ENCODE results near the gene PKN3.
"Not testable (repeated sequence)": the region's sequence is repeated elsewhere in the genome, so short reads cannot be mapped to it uniquely, and the experiment has no call there.

PKN3 gene

DNA sequence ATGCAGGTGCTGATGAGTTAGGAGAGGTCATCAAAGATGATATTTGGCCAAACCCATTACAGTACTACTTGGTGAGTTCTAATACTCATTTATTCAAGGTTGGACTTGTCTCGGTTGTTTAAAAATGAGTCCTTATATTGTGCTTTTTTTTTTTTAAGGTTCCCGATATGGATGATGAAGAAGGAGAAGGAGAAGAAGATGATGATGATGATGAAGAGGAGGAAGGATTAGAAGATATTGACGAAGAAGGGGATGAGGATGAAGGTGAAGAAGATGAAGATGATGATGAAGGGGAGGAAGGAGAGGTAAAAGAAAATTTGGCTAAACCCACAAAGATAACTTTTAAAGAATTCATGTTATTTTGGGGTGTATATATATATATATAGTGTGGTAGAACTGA is 8.6 kb upstream of the PKN3 start:
- DNase-seq (ENCODE audit: low spot score), result not testable (repeated sequence)

DNA sequence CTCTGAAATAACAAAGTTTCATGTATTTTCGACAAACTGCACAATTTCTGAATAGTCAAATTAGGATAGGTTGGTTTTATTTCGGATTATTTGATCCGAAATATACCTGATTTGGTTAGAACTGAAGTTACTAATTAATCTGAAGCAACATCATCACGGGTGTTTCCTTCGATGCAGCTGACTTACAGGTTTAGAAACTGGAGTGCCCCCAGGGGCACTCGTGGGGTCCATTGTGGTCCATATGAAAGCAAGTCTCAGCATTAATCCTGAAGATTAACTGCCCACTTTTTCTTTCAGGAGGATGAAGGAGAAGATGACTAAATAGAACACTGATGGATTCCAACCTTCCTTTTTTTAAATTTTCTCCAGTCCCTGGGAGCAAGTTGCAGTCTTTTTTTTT is 8.0 kb upstream of the PKN3 start:
- no peak for DNase-seq (ENCODE audit: low spot score)

DNA sequence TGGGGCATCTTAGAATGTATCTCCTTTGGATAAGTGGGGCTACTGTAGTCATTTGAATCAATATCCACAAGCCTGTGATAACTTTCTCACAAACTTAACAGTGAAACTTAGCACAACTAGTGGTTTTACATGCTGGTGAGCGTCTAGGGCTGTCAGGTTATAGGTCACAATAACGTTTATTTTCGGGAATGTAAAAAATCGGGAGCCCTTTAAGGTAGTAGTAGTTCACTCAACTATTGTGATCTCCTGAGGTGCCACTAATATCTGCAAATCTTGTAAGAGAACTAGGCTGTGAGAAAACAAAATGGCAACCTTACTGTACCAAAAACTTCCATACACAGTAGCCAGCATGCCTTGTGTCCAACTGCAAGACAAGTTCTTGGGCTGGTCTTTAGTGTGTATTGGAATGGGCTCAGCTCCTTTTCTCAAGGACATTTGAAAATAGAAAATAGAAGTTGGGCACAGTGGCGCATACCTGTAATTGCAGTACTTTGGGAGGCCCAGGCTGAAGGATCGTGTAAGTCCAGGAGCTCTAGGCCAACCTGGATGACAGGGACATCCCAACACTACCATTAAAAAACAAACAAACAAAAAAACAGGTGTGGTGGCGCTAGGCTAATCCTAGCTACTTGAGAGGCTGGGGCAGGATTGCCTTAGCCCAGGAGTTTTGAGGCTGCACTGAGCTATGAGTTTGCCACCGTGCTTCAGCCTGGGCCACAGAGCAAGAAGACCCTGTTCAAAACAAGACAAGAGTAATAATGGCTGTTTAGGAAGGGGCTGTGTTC is 5.2 kb upstream of the PKN3 start:
- DNase-seq (ENCODE audit: low spot score), result no peak

DNA sequence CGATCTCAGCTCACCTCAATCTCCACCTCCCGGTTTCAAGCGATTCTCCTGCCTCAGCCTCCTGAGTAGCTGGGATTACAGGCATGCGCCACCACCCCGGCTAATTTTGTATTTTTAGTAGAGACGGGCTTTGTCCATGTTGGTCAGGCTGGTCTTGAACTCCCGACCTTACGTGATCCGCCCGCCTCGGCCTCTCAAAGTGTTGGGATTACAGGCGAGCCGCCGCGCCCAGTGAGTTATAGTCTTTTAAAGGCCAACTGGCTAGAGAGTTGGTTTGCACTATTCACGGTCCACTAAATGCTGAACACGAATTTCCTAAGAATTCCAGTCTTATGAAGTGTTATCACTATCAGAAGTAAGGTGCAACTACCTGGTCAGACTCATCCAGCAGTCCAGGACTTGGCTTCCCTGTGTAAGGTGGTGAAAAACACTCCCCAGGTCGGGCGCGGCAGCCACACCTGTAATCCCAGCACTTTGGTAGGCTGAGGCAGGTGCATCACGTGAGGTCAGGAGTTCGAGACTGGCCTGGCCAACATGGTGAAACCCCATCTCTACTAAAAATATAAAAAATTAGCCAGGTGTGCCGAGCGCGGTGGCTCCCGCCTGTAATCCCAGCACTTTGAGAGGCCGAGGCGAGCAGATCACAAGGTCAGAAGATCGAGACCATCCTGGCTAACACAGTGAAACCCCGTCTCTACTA is 3.1 kb upstream of the PKN3 start:
- DNase-seq (ENCODE audit: low spot score), result not testable (repeated sequence)

DNA sequence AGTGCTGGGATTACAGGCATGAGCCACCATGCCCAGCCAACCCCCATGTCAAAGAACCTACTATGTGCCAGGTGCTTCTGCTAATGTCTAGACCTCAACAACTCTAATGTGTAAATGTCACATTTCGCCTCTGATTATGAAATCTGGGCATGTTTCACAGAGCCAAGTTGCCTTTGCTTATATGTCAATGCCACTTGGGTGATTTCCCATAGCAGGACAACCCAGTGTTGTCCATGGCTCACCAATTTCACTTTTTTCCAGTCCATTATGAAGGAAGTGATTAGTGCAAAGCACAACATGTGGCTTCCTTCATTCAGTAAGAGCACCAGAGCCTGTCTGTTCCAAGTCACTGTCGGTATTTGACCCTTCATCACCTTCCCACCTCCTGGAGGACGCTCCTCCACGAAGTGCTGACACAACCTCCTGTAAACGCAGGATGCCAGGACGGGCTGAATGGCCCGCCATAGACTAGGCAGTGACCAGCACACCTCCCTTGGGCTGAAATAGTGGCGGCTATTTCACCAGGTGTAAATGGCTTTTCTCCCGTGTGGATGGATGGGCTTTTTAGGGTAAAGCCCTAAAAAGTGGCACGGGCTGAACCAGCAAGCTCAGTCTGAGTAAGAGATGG is 962 bp upstream of the PKN3 start:
- no peak for DNase-seq (ENCODE audit: low spot score)

DNA sequence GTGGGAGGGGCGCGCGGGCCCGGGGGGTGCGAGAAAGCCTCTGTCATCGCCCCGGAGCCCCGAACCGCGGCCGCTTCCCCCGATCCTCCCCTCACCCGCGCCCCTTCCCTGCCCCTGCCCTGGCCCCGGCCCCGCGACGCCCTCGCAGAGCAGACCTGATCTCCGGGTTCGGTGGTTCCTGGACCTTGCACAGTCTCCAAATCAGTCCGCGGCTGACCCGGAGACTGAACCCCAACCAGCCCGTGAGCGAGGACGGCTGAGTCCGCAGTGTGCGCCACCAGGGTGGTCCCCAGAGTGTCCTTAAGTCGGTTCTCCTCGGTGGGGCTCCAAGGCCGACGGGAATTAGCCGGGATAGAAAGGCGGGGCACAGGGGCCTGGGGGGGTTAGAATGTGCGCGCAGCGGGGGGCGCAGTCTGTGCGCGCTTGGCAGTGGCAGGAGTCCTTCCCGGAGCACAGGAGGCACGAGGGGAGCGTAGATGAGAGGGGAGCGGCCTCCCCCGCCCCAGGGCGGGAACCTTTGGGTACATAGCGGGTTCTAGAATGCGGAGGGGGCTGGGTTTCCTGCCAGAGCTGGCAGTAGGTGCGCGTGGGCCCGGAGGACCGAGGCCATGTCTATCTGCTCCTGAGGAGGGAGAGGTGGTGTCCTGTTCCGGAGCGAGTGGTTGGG is 779 bp downstream of the PKN3 start:
- DNase-seq (ENCODE audit: low spot score), result no peak

DNA sequence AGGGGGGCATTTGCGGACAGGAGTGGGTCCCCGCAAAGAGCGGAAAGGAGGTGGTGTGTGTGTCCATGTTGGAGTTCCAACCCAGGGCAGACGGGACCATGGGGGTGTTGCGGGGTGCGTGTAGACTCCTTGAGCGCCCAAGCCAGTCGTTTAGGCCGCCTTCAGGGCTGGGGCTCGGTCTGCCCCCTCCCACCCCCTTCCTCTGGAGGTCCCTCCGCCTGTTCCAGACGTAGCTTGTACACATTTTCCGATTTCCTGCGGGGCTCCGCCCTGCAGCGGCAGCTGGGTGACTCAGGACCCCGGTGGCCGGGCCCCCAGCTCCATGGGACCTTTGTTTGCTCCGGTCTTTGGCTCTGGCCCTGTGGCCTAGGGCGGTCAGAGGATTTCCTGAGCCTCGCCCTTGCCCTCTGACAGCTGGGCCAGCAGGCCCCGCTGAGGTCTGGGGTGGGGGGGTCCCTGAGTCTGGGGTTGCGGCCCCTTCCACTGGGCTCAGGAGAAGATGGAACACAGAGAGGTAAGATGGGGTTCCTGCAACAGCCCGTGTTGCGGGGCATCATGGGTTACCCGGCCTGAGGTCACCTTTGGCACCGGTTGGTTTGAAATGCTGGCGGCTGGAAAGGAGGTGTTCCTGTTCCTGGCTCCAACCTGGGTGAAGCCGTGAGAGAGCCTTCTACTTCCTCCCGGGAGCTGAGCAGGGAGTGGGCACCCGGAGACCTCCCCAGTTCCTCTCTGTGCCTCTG is 1.5 kb downstream of the PKN3 start:
- no peak for DNase-seq (ENCODE audit: low spot score)

DNA sequence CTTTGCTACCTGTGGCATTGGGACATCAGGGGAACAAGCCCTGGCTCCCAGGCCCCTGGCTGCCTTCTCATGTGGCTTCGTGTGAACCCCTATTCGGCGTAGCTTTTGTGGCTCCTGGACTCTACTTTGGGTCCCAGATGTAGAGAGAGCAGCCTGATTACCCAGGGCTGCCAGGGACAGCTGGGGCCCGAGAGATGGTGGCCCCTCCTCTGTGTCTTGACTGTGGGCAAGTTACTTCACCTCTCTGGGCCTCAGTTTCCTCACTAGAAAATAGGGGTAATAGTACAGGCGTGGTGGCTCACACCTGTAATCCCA is 2.0 kb downstream of the PKN3 start:
- DNase-seq (ENCODE audit: low spot score), result no peak

DNA sequence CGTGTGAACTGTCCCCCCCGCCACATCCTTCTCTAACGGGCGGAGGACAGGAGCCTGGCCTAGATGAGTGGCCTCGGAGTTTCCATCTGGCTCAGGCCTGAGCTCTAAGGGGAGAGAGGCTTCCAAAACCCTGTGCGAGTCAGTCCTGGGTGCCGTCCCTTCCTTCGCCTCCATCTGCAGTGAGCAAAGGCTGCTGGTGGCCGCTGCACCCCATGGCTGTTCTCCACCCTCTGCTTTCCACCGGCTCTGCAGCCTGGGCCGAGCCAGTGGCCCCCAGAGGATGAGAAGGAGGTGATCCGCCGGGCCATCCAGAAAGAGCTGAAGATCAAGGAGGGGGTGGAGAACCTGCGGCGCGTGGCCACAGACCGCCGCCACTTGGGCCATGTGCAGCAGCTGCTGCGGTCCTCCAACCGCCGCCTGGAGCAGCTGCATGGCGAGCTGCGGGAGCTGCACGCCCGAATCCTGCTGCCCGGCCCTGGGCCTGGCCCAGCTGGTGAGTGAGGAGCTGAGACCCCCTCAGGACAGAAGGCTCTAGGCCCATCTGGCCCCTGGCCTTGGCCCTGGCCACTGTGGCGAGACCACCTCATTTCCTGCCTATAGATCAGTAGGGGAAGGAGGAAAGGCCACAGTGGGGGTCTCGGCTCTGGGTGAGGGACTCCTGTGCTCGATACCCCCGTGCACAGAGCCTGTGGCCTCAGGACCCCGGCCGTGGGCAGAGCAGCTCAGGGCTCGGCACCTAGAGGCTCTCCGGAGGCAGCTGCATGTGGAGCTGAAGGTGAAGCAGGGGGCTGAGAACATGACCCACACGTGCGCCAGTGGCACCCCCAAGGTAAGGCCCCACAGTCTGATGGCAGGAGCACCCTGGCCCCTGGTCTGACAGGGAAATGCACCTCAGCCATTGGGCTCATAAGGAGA is 3.0 kb downstream of the PKN3 start:
- DNase-seq (ENCODE audit: low spot score), result no peak

DNA sequence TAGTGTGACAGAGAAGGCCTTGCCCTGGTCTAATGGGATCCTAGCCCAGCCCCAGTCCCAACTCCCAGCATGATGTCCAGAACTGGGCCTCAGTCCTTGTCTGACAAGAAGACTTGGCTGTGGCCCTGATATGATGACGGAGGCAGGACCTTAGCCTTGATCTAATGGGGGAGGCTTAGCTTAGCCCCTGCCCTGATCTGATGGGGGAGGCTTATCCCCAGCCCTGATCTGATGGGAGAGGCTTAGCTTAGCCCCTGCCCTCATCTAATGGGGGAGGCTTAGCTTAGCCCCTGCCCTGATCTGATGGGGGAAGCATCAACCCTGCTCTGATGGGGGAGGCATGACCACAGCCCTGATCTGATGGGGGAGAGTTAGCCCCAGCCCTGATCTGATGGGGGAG is 3.7 kb downstream of the PKN3 start:
- no peak for DNase-seq (ENCODE audit: low spot score)

DNA sequence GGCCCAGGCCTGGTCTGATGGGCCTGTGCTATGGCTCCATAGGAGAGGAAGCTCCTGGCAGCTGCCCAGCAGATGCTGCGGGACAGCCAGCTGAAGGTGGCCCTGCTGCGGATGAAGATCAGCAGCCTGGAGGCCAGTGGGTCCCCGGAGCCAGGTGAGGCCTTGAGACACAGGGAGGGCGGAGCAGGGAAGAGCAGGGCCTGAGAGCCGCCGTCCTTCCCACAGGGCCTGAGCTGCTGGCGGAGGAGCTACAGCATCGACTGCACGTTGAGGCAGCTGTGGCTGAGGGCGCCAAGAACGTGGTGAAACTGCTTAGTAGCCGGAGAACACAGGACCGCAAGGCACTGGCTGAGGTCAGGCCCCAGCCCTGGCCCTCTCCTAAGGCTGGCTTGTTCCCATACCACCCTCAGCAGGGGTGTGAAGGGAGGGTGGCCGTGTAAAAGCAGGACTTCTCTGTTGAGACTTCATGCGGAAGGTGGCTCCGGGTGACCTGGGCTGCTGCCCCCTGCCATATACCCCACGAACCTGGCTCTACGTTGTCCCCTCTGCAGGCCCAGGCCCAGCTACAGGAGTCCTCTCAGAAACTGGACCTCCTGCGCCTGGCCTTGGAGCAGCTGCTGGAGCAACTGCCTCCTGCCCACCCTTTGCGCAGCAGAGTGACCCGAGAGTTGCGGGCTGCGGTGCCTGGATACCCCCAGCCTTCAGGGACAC is 4.5 kb downstream of the PKN3 start:
- DNase-seq (ENCODE audit: low spot score), result no peak

DNA sequence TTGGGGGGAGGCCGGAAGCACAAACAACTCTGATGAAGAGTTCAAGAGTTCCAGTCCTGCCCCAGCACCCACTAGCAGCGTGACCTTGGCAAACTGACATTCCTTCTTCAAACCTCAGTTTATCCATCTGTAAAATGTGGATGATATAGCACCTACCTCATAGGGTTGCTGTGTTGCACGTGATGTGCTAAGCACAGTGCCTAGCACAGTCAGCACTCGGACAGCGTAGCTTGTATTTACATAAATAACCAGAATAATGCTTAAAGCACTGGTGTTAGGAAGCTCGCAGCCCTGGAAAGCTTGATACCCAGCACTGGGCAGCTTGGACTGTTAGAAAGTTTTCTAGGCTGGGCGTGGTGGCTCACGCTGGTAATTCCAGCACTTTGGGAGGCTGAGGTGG is 5.1 kb downstream of the PKN3 start:
- no peak for DNase-seq (ENCODE audit: low spot score)

DNA sequence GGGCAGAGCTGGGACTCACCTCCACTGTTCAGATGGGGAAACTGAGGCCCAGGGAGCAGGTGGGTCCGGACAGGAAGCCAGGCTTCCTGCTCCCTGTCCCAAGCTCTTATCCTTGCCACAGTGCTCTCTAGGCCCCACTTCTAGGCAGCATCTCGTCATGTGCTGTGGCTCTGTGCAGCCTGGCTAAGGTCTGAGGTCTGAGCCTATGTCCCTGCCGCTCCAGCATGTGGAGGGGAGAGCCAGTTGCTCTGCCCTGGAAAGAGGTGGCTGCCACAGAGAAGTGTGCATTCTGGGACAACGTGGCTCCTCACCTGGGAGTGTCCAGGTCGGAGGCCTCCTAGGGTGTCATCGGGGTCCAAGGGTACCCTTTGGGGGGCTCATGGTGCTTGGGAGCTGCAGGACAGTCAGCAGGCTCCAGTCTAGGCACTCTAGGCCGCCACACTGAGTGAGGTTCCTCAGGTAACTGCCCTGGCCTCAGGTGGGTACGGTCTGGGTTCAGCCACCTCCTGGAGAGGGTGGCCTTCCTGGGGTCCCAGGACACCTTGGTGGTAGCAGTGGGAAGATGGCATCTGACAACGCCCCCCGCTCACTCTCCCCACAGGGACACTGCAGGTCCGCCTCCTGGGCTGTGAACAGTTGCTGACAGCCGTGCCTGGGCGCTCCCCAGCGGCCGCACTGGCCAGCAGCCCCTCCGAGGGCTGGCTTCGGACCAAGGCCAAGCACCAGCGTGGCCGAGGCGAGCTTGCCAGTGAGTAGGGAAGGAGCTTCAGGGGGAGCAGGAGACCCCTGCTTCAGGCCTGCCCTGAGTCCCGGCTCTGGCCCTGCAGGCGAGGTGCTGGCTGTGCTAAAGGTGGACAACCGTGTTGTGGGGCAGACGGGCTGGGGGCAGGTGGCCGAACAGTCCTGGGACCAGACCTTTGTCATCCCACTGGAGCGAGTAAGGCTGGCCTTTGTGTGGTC is 10.4 kb downstream of the PKN3 start:
- no peak for DNase-seq (ENCODE audit: low spot score)

DNA sequence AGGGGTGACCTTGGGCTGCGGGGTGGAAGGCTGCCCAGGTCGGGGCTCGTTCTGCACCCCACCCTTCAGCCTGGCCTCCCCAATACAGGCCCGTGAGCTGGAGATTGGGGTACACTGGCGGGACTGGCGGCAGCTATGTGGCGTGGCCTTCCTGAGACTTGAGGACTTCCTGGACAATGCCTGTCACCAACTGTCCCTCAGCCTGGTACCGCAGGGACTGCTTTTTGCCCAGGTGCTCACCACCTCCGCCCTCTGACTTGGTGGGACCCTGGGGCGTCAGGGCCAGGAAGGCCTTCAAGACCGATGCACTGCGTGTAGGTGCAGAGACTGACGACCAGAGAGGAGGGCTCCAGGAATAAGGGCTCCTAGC is 11.1 kb downstream of the PKN3 start:
- DNase-seq (ENCODE audit: low spot score), result no peak

DNA sequence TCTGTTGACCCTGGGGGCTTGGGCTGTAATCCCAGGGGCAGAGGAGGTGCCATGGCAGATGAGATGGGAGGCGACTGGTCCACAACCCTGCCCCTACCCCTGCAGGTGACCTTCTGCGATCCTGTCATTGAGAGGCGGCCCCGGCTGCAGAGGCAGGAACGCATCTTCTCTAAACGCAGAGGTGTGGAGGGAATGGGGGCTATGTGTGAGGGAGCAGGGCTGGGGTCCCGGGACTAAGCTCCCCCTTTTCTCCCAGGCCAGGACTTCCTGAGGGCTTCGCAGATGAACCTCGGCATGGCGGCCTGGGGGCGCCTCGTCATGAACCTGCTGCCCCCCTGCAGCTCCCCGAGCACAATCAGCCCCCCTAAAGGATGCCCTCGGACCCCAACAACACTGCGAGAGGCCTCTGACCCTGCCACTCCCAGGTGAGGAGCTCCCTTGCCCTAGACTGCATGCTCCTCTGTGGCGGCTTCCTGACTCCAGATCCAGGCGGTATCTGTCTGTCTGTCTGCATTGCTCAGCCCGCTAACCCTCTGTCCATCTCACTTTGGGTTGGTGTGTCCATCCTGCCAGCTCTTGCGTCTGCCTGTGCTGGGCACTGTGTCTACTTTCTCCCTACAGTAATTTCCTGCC is 11.8 kb downstream of the PKN3 start:
- no peak for DNase-seq (ENCODE audit: low spot score)

DNA sequence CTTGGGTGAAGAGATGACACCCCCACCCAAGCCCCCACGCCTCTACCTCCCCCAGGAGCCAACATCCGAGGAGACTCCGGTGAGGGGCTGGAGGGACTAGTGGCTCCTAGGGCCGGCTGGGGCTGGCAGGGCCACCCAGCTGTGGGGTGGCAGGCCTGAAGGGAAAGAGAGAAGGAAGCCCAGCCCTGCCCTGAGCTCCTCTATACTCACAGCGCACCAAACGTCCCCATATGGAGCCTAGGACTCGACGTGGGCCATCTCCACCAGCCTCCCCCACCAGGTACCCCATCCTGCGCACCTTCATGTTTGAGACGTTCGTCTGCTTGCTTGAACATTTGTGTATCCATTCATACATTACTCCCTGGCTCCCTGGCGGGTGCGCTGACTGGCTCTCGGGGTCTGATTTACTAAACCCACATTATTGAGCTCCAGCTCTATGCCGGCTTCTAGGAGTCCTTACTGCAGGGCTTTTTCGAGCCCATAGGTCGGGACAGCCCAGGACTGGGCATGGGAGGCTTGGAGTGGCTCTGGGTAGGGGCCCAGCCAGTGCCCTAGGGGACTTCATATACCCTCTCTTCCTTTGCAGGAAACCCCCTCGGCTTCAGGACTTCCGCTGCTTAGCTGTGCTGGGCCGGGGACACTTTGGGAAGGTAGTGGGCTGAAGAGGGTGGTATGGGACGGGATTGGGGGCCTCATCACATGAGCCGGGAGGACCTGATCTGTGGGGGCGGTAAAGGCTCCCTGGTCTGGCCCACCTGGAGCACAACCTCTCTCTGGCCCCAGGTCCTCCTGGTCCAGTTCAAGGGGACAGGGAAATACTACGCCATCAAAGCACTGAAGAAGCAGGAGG is 12.5 kb downstream of the PKN3 start:
- DNase-seq (ENCODE audit: low spot score), result no peak

DNA sequence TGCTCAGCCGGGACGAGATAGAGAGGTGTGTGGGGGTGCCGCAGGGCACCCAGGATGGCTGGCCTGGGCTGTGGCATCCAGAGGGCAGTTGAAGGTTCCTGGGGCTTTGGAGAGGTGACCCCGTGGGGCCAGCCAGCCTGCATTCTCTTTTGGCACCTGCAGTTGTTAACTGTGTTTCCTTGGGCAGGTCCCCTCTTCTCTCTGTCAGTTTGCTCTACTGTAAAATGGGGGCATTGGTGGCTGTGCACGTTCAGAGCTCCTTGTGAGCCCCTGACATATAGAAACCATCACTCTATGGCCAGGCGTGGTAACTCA is 13.1 kb downstream of the PKN3 start:
- DNase-seq (ENCODE audit: low spot score), result no peak

DNA sequence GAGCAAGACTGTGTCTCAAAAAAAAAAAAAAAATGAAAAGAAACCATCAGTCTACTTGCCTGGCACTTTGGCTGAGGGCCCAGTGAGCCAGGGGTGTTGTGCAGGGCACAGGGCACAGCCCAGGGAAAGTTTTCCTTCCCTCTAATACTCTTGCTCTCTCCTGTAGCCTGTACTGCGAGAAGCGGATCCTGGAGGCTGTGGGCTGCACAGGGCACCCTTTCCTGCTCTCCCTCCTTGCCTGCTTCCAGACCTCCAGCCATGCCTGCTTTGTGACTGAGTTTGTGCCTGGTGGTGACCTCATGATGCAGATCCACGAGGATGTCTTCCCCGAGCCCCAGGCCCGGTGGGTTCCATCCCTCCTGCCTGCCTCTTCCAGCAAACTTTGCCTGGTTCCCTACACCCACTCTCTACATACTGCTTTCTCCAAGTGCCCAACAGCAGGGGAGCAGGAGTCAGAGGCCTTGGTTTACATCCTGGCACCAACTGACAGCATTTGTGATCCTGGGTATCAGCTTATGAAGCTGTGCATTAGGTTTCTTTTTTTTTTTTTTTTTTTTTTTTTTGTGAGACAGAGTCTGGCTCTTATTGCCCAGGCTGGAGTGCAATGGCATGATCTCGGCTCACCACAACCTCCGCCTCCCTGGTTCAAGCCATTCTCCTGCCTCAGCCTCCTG is 14.4 kb downstream of the PKN3 start:
- no peak for DNase-seq (ENCODE audit: low spot score)
